ENCODE results near the gene PINK1. TPM values are rescaled to one million over a fixed set of nuclear protein-coding genes. Genes with fewer than 3 reads are reported as not detected.

Gene PINK1
- total RNA-seq, 1 donor from 2014 or later: 44.3 TPM

DNA sequence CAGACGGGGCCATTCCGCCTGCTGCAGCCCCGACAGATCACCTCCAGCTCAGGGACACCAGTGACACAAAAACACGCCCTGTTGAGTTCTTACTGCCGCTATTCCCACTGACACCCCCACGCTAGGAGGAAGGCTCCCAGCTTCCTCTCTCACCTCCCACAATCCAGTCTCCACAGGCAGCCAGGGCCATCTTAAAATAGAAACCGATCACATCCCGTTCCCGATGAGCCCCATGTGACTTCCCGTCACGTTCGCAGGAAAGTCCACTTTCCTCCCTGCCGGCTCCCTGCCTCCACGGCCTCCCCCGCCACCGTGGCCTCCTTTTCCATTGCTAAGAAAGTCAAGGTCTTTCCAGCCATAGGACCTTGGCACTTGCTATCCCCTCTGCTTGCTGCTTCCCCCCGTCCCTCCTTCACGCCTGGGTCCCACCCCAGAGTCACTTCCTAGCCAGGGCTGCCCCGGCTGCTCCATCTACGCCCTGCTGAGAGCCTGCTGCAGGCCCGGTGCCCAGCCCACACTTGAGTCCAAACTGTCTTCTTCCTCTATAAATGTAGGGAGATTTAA is 51.9 kb downstream of the PINK1 start:
- DNase-seq (ENCODE audit: low read depth): no peak
- TF ChIP-seq, protein P1, sequence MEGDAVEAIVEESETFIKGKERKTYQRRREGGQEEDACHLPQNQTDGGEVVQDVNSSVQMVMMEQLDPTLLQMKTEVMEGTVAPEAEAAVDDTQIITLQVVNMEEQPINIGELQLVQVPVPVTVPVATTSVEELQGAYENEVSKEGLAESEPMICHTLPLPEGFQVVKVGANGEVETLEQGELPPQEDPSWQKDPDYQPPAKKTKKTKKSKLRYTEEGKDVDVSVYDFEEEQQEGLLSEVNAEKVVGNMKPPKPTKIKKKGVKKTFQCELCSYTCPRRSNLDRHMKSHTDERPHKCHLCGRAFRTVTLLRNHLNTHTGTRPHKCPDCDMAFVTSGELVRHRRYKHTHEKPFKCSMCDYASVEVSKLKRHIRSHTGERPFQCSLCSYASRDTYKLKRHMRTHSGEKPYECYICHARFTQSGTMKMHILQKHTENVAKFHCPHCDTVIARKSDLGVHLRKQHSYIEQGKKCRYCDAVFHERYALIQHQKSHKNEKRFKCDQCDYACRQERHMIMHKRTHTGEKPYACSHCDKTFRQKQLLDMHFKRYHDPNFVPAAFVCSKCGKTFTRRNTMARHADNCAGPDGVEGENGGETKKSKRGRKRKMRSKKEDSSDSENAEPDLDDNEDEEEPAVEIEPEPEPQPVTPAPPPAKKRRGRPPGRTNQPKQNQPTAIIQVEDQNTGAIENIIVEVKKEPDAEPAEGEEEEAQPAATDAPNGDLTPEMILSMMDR (conservative IDR thresholded peaks at IDR 0.05; ENCODE audit: low read depth, low read length): no peak
- no peak overlapping the region for H3K4me3 ChIP-seq (ENCODE audit: low read depth, low read length)

DNA sequence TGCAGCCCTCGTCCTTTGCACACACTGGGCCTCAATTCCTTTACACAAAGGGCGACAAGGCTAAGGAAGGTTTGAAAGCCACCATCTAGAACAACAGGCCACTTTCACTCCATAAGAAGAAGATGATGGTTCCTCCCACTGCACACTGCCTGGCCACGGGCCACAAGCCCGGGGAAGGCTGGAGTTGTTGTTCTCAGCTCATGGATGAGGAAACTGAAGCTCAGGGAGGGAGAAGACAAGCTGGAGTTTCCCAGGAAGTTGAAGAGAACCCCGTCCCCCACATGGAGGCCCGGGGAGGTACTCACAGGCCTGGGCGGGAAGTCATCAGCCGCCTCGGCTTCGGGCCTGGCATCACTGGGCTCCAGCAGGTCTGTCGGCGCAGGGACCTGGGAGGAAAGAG is 52.5 kb downstream of the PINK1 start:
- DNase-seq (ENCODE audit: low read depth): no peak

DNA sequence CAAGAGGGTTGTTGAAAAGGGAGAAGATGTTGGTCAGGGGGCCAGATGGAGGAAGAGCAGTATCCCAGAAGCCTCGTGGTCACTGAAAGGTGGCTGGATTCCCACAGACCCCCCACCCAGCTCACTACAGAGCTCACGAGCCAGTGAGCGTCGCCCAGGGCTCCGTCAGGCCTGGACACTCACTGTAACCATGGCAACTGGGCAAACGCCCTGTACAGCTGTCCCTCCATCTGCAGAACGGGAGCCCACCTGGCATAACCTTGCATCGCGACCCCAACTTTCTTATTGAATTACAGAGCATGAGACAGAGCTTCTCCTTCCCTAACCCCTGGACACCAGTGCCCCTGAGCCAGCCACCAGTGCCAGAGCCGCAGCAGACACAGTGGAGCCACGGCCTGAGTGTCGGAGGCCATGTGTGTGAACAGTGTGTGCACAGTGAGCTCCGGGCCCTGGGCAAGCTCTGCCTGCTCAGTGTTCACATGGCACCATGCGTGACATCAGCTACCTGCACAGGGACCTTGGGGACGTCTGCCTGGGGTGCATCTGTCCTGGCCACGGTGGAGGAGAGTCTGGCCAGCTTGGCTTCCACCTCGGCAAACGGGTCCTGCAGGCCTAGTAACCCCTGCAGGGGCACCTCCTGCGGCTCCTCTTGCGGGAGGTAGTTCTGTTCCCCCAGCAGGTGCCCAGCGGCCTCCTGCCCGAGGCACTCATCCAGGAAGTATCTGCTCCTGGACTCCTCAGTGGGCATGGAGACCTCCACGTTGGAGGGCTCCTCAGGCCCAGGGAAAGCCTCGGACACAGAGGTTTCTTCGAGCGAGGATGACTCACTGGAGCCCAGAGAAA is 53.8 kb downstream of the PINK1 start:
- no peak for DNase-seq (ENCODE audit: low read depth)
- H3K4me3 ChIP-seq (ENCODE audit: low read depth, low read length): no peak overlapping the region
- TF ChIP-seq, protein P1 (conservative IDR thresholded peaks at IDR 0.05; ENCODE audit: low read depth, low read length): no peak

More for the DNA sequence above, 52.5 kb downstream of the PINK1 start:
- TF ChIP-seq, protein P1 (conservative IDR thresholded peaks at IDR 0.05; ENCODE audit: low read depth, low read length): no peak
- H3K4me3 ChIP-seq (ENCODE audit: low read depth, low read length): no peak overlapping the region

DNA sequence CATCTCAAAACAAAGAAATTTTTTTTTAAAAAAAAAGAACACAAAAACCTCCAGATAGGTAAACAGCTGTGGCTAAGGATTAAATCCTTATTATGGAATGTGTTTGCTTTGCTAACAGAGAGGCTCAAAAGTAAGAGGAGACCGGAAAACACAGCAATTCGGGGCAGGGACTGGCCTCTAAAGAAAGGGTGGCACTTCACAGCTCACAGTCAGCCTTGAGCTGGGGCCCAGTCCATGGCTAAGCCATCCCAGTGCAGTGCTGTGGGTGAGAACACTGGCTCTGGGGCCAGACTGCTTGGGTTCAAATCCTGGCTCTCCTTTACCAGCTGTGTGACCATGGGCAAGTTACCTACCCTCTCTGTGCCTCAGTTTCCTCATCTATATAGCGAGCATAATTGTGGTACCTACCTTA is 56.4 kb downstream of the PINK1 start:
- no peak overlapping the region for H3K4me3 ChIP-seq (ENCODE audit: low read depth, low read length)
- DNase-seq (ENCODE audit: low read depth): no peak
- TF ChIP-seq, protein P1 (conservative IDR thresholded peaks at IDR 0.05; ENCODE audit: low read depth, low read length): no peak

DNA sequence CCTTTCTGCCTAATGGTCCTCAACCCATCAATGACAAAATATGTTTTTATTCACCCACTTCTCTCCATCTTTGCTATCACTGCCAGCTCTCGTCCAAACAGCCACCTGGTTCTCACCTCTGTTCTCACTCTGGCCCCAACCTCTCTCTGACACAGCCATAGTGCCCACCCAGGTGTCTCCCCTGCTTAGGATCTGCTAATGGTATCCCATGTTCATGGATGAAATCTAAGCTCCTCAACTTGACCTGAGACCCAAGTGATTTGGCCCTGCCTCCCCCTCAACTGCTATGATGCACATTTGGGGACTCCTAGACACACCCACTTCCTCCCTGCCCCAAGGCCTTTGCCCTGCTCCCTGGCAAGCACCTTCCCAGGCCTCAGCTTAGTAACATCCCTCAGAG is 58.6 kb downstream of the PINK1 start:
- TF ChIP-seq, protein P1 (conservative IDR thresholded peaks at IDR 0.05; ENCODE audit: low read depth, low read length): no peak
- no peak overlapping the region for H3K4me3 ChIP-seq (ENCODE audit: low read depth, low read length)
- DNase-seq (ENCODE audit: low read depth): no peak

DNA sequence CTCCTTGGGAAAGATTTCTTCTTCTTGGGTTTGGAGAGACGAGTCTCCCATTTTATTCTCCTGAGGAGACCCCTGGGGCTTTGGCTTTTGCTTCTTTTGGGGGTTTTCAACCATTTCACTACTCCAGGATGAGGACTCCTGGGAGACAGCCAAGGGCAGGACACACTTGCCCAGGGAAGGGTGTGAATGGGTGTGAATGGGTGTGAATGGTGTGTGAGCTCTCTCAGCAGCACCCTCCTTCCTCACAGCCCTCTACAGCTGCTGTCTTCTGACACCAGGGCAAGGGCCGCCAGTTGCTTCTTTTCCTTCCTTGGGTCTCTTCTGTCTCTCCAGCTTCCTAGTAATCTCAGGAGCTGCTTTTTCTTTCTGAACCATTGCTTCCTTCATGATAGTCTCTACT is 60.4 kb downstream of the PINK1 start:
- TF ChIP-seq, protein P1 (conservative IDR thresholded peaks at IDR 0.05; ENCODE audit: low read depth, low read length): no peak
- no peak for DNase-seq (ENCODE audit: low read depth)
- H3K4me3 ChIP-seq (ENCODE audit: low read depth, low read length): no peak overlapping the region
